Loucy (cell line): ENCODE results near the gene ITPKB.

Experiments used
- CTCF ChIP-seq: fragments of 200-600 bp; sonication (generic); conservative IDR thresholded peaks from 2 replicates; pipeline ENCODE4 v1.5.1; 2014; ENCODE audit warnings: mild to moderate bottlenecking, antibody characterized with exemption, low read length
- EZH2phosphoT487 ChIP-seq: fragments of 200-600 bp; IDR thresholded peaks from 2 replicates; pipeline ENCODE4 v1.6.1; 2018; ENCODE audit warnings: antibody characterized with exemption, mild to moderate bottlenecking, moderate library complexity, borderline replicate concordance

GRCh38 chr1:226732856-226733291 lies 6.2 kb downstream of the ITPKB start:
- TF ChIP-seq CTCF (no peak), EZH2phosphoT487 (no peak)
